ENCODE measurements around the gene OPCML. TPM values are rescaled to one million over a fixed set of nuclear protein-coding genes. Genes with fewer than 3 reads are reported as not detected.

Gene OPCML
- total RNA-seq, 4 donors from 2014 or later: 0.33 TPM; not detected in 3

- no peaks in the 10 kb centered on the region for H3K27me3 ChIP-seq
- no peak overlapping the region for H3K27ac ChIP-seq
- no peaks in the 10 kb centered on the region for H3K4me1 ChIP-seq
- intact Hi-C loops (cut with DNase I): no loop called here
- no peak overlapping the region for H3K4me3 ChIP-seq (replicated peaks in 1 of 3)
- H3K9me3 ChIP-seq: no peaks in the 10 kb centered on the region
- no peaks in the 10 kb centered on the region for H3K36me3 ChIP-seq
- DNase-seq: no peak
- 4 to 13% methylated on average over 3 of the region's 3 CpGs for WGBS, 2 donors
- TF ChIP-seq, protein P1, sequence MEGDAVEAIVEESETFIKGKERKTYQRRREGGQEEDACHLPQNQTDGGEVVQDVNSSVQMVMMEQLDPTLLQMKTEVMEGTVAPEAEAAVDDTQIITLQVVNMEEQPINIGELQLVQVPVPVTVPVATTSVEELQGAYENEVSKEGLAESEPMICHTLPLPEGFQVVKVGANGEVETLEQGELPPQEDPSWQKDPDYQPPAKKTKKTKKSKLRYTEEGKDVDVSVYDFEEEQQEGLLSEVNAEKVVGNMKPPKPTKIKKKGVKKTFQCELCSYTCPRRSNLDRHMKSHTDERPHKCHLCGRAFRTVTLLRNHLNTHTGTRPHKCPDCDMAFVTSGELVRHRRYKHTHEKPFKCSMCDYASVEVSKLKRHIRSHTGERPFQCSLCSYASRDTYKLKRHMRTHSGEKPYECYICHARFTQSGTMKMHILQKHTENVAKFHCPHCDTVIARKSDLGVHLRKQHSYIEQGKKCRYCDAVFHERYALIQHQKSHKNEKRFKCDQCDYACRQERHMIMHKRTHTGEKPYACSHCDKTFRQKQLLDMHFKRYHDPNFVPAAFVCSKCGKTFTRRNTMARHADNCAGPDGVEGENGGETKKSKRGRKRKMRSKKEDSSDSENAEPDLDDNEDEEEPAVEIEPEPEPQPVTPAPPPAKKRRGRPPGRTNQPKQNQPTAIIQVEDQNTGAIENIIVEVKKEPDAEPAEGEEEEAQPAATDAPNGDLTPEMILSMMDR (IDR thresholded peaks at IDR 0.05): no peak
- no peak for TF ChIP-seq POLR2A (IDR thresholded peaks at IDR 0.05)
These were observed 410.0 kb downstream of the OPCML start for GRCh38 chr11:133122256-133122655.

- intact Hi-C loops (cut with DNase I): no loop called here
- no peaks in the 10 kb centered on the region for H3K9me3 ChIP-seq
- no peak overlapping the region for H3K4me3 ChIP-seq (replicated peaks in 1 of 3)
- no peaks in the 10 kb centered on the region for H3K36me3 ChIP-seq
- no peak overlapping the region for H3K27ac ChIP-seq
- no peak for TF ChIP-seq POLR2A (IDR thresholded peaks at IDR 0.05)
- TF ChIP-seq, protein P1 (IDR thresholded peaks at IDR 0.05): no peak
- no peaks in the 10 kb centered on the region for H3K4me1 ChIP-seq
- no peaks in the 10 kb centered on the region for H3K27me3 ChIP-seq
- 57 to 61% methylated on average over 7 of the region's 7 CpGs for WGBS, 2 donors
- DNase-seq: no peak
These were observed 413.6 kb downstream of the OPCML start for GRCh38 chr11:133118563-133119268.

- H3K4me1 ChIP-seq: no peaks in the 10 kb centered on the region
- no peak overlapping the region for H3K27ac ChIP-seq
- H3K9me3 ChIP-seq: no peaks in the 10 kb centered on the region
- DNase-seq: no peak
- H3K4me3 ChIP-seq (replicated peaks in 1 of 3): no peak overlapping the region
- TF ChIP-seq POLR2A (IDR thresholded peaks at IDR 0.05): no peak
- no peaks in the 10 kb centered on the region for H3K36me3 ChIP-seq
- H3K27me3 ChIP-seq: no peaks in the 10 kb centered on the region
- WGBS, 2 donors: 85 to 89% methylated on average over 7 of the region's 7 CpGs
- intact Hi-C loops (cut with DNase I): no loop called here
These were observed 417.2 kb downstream of the OPCML start for GRCh38 chr11:133115099-133115498.

- Histone ChIP-seq H3K36me3 (no peaks in the 10 kb centered on the region), H3K27ac (no peak overlapping the region), H3K27me3 (no peaks in the 10 kb centered on the region), H3K9me3 (no peaks in the 10 kb centered on the region), H3K4me3 (replicated peaks in 1 of 3) (no peak overlapping the region), H3K4me1 (no peaks in the 10 kb centered on the region)
- no peak for TF ChIP-seq POLR2A (IDR thresholded peaks at IDR 0.05)
- TF ChIP-seq, protein P1 (IDR thresholded peaks at IDR 0.05): no peak
- 70 to 79% methylated on average over 3 of the region's 3 CpGs for WGBS, 2 donors
- DNase-seq: no peak
- intact Hi-C loops (cut with DNase I): no loop called here
These were observed 424.5 kb downstream of the OPCML start for GRCh38 chr11:133107763-133108162.

DNA sequence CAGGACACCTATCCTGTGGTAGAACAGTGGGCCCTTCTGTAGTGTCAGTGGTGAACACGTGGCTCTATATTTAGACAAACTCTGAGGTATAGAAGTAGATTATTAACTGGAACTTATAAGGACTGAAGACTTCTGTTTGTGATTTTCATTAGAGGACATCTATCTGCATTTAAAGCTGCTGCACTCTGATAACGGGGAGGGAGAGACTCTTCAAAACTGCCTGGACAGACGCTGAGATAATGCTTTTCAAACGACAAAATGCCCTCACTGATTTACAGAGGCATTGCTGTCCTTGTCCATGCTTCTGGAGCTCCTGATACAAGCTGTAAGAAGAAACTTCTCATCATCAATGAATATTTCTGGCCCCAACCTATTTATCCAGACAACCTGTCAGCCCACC lies 425.2 kb downstream of the OPCML start:
- Histone ChIP-seq H3K4me3 (replicated peaks in 1 of 3) (no peak overlapping the region), H3K36me3 (no peaks in the 10 kb centered on the region), H3K9me3 (no peaks in the 10 kb centered on the region), H3K27ac (no peak overlapping the region), H3K4me1 (no peaks in the 10 kb centered on the region), H3K27me3 (no peaks in the 10 kb centered on the region)
- no peak for DNase-seq
- intact Hi-C loops (cut with DNase I): no loop called here
- no peak for TF ChIP-seq POLR2A (IDR thresholded peaks at IDR 0.05)
- TF ChIP-seq, protein P1 (IDR thresholded peaks at IDR 0.05): no peak
- 64 to 76% methylated on average over 4 of the region's 4 CpGs for WGBS, 2 donors
